GM21528 (cell line): ENCODE results near the gene ZNF558.

ENCODE experiments used
- ATAC-seq: cut with Tn5 transposase; IDR thresholded peaks from one replicate; pipeline ENCODE4 v1.9.1; 2021; ENCODE audit warnings: mild to moderate bottlenecking, moderate library complexity; ENCODE audit not compliant: unreplicated experiment, low FRiP score

Gene ZNF558

DNA sequence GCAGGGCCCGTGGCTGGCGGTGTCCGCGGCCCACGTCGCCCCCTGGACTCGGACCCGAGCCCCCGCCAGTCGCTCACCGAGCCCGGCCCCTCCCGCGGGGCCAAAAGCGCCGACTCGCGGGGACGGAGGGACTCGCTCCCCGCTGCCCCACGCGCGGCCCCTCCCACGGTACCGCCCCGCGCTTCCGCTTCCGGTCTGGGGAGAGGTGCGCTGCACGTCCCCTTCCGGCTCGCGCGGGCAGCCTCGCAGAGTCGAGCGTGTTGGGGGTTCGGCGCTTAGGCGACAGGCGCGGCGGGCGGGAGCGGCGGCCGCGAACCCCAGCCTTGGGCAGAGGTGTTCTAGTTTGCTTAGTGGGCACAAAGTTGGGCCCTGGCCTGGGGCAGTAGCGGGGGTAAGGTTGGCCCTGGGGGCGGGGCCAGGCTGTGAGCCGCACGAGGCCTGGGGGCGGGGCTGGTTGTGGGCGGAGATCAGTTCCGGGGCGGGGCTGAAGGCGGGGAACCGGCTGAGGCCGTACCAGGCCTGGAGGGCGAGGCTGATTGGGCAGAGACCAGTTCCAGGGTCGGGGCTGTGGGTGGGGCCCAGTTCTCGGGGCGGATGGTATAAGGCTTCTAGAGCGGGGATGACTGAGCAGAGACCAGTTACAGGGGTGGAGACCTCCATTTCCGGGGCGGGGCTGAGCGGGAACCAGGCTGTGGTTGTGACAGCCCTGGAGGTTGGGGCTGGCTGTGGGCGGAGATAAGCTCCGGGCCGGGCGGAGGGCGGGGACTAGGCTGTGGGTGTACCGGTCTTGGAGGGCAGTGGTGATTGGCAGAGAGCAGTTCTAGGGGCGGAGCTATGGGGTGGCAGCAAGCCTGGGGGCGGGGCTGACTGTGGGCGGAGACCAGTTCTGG is at the start of gene ZNF558, which contains the start of gene MBD3L1:
Gene ZNF558, minus strand, starts transcription at position 173 of the 890 bp plus-strand sequence. CDS start 9,645 bp downstream, outside the sequence.
Gene MBD3L1, plus strand, starts transcription at position 246 of the 890 bp plus-strand sequence. CDS start 10,302 bp downstream, outside the sequence.
- peak; percentile 89 for ATAC-seq

DNA sequence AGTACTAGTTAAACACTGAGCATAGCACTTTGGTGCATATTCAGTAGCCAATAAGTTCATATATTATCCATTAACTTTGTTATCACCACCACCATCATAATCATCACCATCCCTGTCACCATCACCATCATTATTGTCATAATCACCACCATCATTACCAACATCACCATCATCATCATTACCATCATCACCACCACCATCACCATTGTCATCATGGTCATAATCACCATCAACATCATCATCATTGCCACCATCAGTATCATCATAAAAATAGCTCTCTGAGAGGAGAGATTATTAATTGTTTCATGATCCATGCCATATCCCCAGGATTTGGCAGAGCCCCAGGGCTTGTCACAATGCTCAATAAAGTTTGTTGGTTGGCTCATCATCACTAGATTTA is 49.4 kb upstream of the ZNF558 start:
- no peak for ATAC-seq

DNA sequence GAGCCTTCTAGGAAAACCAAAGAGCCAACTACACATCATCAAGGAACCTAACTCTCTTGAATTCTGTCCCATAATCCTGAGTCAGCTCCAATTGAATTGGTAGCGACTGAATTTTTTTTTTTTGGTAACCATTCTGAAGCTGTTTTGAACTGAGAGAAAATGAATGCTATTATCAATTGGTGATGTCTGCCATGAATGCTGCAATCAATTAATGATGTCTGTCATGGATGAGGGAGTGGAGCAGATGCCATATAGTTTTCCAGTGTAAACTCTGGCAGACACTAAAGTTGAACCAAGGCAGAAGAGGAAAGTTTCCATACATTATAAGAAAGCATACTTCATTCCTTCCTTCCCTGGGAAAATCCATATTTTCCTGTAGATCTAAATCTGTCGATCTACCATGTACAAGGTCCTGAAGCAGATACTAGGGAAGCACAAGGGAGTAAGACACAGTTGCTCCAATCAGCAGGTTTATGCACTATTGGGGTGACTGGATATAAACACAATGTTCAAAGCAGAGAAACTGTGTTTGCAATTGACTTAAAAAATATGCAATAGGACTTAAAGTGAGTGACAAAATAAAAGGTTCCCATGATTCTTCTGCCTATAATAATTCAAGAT is 48.9 kb upstream of the ZNF558 start:
- ATAC-seq: no peak

DNA sequence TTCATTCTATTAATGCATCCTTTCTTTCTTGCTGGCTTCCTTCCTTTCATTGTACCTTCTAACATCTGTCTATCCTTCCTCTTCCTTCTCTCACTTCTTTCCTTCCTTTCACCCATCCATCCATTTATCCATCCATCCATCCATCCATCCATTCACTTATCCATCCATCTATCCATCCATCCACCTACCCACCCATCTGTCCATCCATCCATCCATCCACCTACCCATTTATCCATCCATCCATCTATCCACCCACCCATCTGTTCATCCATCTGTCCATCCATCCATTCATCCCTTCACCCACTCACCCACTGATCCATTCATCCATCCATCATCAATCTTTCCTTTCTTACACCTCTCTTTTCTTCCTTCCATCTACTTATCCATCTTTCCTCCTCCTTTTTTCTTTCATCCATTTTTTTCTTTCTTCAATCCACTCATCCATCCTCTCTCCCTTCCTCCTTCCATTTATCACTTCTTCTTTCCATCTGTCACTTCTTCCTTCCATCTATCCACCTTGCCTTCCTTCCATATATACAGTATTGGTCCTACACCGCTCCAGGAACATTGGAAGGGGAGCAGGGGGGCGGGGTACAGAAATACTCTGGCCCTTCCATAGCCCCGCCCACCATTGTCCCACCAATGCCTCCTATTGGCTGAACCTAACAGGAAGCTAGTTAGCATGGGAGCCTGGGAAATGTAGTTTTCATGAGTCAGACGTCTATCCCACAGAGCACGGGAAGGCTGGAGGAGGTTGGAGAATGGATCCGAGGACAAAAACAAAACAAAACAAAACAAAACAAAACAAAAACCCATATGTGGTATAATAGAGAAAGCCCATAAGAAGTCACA is 46.0 kb upstream of the ZNF558 start:
- ATAC-seq: no peak

DNA sequence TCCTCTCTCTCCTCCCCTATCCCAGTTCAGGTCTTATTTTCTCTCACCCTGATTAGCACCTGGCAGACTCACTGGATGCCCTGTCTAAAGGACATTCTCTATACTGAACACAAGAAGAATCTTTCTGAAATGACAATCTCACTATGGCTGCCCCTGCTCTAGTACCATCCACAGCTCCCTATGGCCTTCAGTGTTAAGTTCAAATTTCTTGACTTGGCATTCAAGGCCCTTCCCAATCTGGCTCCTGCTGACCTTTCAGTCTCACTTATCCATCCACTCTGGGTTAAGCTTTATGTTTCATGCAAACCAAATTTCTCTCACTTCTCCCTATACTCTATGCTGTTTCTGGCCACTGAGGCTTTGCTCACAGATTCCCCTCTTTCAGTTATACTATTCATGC is 34.2 kb upstream of the ZNF558 start:
- ATAC-seq: no peak

DNA sequence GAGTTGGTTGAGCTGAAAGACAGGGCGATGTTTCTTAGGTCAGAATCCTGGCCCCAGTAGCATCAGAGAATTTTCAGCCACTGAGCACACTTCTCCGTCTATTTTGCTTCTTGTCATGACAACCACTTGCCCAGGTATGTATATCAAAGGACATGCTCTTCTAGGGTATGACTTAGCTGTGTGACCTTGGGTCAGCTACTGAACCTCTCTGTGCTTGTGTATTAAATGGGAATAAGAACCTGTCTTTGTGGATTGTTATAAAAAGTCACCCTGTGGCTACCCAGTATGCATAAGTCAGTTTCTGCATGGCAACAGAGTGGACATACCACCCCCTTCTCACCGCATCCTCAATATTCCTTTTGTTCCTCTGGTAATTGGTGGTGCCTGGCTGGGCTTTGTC is 26.2 kb upstream of the ZNF558 start:
- ATAC-seq: no peak

DNA sequence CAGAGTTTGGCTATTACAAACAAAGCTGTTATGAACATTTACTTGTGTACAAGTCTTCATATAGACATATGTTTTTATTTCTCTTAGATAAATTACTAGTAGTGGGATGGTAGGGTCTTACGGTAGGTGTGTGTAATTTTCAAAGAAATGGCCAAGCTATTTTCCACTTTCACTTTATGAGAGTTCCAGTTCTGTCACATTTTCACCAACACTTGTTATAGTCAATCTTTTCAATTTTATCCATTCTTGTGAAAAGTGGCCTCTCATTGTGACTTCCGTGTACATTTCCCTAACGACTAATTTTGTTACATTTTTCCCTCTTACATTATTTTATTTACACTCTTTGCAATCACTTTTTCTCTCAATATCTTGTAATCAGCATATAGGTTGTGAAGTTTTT is 18.4 kb upstream of the ZNF558 start:
- ATAC-seq: no peak

DNA sequence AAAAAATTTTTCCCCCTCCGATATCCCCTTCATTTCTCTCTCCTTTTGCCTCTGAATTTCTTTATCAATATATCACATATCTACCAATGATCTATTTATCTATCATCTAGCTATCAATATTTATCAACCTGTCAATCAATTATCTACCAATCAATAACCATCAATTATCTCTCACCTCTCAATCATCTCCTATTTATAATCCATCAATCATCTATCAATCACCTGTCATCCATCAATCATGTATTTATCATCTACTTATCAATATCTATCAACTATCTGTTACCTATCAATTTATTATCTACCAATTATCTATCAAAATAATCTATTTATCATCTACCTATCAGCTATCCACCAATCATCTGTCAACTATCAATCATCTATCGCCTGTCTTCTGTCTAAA is 17.1 kb upstream of the ZNF558 start:
- no peak for ATAC-seq

DNA sequence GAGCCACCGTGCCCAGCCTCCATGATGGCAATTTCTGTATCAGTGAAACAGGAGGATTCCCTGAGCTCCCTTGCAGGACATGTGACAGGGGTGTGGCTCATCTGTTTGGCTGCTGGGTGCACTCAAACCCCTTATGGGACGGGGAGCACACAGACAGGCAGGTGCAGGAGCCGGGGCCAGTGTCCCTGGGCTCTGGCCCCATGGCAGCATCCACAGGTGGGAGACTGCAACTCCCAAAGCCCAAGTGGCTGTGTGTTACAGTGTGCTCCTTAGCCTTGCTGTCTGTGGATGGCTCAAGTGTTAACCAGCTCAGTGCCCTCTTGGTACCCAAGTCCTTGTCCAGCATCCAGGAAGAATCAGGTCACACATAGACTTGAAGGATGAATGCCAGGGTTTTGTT is 14.7 kb upstream of the ZNF558 start:
- no peak for ATAC-seq

DNA sequence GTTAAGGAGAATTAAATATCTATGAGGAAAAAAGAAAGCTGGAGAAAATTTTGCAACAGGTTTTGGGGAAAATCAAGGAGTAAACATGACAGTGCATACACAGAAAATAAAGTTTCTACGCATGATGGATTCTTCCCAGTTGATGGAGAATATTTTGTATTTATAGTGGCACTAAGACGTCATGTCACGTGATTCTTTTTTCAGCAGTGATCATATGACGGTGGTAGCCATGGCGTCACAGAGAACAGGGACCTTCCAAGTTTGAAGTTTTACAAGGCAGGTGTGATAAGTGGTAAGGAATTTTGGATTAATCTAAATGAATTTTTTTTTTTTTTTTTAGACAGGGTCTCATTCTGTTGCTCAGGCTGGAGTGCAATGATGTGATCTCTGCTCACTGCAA is 8.6 kb upstream of the ZNF558 start:
- no peak for ATAC-seq

DNA sequence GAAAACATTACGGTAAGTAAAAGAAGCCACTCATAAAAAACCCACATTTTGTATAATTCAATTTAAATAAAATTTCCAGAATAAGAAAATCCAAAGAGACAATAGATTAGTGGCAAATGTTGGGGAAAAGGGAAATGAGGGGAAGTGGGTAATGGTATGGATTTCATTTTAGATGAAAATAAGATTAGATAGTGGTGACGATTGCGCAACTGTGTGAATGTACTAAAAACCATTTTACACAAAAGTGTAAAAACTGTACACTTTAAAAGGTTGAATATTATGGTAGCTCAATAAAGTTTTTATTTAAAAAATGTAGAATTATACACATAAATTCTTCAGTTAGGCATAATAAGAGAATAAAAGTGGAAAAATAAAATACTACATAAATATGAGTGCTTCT is 3.8 kb upstream of the ZNF558 start:
- no peak for ATAC-seq

DNA sequence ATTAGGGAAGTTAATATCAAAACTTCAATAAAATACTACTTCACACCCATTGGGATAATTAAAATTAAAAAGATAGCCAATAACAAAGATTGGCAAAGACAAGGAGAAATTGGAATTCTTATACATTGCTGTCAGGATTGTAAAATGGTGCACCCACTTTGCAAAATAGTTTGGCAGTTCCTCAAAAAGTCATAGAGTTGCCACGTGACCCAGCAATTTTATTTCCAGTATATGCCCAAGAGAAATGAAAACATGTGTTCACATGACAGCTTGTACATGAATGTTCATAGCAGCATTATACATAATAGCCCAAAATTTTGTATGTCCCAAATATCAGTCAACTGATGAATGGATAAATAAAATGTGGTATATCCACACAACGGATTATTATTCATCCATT is 3.3 kb upstream of the ZNF558 start:
- ATAC-seq: no peak

DNA sequence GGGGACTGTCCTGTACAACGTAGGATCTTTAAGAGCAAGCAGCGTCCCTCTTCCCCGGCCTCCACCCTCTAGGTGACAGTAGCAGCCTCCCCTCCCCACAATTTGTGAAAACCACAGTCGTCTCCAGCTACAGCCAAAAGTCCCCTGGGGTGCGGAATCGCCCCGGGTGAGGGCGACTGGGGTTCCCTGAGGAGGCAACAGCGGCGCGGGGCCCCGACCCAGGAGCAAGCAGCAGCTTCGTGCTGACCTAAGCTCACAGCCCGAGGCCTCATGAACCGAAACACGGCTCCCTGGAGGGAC is 322 bp downstream of the ZNF558 start:
- ATAC-seq: peak; percentile 17

DNA sequence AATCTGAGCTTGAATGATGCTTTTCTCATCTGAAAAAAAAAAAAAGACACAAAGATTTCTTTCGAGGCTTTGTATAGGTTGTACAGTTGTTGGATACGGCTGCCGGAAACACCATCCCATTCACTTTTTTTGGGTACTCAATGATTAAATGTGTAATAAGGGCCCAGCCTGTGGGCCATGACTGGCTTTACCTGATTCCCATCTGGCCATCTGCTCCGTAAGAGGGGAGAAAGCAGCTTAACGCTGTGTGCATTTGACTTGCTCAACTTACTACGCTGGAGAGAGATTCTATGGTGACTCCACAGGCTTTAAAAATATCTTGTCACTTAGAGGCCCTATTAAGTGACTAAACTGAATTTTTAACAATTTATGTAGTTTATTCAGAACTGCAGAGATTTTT is 731 bp downstream of the ZNF558 start:
- no peak for ATAC-seq

DNA sequence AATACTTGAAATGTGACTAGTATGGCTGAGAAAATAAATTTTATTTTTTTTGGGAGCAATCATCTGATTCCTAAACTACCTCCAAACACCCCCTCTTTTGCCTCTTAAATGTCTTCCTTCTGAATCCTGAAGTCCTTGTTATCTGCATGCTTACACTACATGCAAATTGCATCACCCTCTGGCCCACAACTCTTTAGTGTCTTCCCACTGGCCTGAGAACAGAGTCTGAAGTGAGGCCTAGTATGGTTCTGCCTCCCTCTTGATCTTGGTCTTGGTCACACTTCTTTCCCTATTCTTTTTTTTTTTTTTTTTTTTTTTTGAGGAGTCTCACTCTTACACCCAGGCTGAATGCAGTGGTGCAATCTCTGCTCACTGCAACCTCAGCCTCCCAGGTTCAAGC is 4.8 kb downstream of the ZNF558 start:
- ATAC-seq: no peak

DNA sequence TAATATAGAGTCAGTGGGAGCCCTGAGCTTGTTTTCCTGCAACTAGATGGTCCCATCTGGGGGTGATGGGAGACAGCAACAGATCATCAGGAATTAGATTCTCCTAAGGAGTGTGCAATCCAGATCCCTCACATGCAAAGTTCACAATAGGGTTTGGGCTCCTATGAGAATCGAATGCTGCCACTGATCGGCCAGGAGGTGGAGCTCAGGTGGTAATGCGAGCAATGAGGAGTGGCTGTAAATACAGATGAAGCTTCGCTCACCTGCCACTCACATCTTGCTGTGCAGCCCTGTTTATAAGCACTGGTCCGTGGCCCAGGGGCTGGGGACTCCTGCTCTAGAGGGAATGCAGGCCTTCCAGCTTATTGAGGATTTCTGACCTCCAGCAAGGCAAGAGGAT is 5.7 kb downstream of the ZNF558 start:
- ATAC-seq: no peak

DNA sequence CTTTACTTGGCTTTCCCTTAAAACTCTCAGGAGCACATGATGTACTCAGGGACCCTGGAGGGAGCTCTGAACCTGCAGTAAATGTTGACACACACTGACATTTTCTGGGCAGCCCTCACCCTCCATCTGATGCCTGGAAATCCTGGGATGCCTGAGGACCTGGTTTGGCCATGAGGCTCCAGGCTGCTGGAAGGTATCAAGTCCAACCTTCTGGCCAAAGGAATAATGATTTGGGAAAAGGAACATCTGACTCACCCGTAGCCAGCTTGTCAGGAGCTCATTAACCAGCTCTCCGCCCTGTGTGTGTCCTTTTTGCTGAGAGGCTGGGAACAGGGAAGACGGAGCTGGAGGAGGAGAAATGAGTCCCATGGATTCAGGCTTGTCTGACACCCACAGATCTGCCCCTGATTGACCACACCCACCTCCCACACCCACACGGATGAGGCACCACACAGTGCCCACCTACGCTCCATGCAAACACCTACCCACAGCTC is 10.3 kb downstream of the ZNF558 start:
- no peak for ATAC-seq

DNA sequence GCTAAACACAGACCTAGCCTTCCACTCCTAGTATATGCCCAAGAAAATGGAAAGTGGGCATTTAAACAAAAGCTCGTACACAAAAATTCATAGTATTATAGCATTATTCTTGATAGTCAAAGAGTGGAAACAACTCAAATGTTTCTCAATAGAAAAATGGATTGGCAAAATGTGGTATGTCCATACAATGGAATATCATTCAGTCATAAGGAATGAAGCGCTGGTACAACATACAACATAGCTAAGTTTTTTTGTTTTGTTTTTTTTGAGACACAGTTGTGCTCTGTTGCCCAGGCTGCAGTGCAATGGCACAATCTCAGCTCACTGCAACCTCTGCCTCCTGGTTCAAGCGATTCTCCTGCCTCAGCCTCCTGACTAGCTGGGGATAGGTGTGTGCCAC is 11.9 kb downstream of the ZNF558 start:
- ATAC-seq: no peak

DNA sequence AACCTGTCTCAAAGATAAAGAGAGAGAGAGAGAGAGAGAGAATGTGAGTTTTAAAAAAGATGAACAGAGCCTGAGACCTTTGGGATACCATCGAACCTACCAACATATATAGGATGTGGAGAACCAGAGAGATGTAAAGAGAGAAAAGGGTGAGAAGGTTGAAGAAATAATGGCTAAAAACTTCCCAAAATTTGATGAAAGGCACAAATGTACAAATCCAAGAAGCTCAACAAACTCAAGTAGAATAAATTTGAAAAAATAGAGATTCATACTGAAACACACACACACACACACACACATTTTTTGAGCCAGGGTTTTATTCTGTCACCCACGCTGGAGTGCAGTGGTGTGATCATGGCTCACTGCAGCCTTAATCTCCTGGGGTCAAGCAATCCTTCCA is 16.3 kb downstream of the ZNF558 start:
- no peak for ATAC-seq

DNA sequence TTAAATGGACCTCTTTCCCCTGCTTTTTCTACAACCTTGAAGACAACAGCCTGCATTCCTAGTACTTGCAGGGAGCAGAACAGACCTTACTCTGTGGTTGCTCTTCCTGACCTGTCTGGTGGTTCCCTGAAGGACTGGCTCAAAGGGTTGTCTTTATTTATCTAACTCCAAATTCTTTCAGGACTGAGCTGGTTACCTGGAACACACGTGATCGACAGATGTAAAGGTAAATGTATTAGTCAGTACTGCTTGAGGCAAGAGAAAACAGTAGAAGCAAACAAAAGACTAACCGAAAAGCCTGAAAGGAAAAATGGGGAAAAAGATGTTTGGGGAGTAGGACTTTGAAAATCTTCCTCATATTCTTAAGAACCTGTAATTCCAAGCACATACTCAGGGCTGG is 17.9 kb downstream of the ZNF558 start:
- ATAC-seq: no peak
